Spleen (tissue), 11 donors: ENCODE data around the gene MYLK4. TPM values are rescaled to one million over a fixed set of nuclear protein-coding genes. Genes with fewer than 3 reads are reported as not detected.

Experiments
- DNase-seq: peaks from one replicate; pipeline ENCODE4 v3.0.0-alpha.2; 2020
- H3K27ac ChIP-seq, 8 donors: fragments of 200-600 bp; sonication (generic) in 7 of 8; 1 replicate in 4 of 8; 2 replicates in 4 of 8; pipeline versions ENCODE4 v1.5.0 to v1.8.0; 2016 to 2021; ENCODE audit warnings: inconsistent platforms in 4 of 8, mild to moderate bottlenecking in 4 of 8, moderate library complexity in 1 of 8
- H3K27me3 ChIP-seq, 7 donors: fragments of 200-600 bp; sonication (generic) in 6 of 7; replicated peaks in 1 of 7; 1 replicate in 4 of 7; 2 replicates in 3 of 7; pipeline versions ENCODE4 v1.5.0 to v1.8.0; 2016 to 2021; ENCODE audit warnings: inconsistent platforms in 3 of 7, mild to moderate bottlenecking in 1 of 7
- H3K36me3 ChIP-seq, 6 donors: fragments of 200-600 bp; sonication (generic) in 5 of 6; 1 replicate in 4 of 6; 2 replicates in 2 of 6; pipeline versions ENCODE4 v1.5.0 to v1.8.0; 2016 to 2021; ENCODE audit warnings: inconsistent platforms in 2 of 6
- H3K4me1 ChIP-seq, 6 donors: fragments of 200-600 bp; sonication (generic) in 5 of 6; 1 replicate in 3 of 6; 2 replicates in 3 of 6; pipeline versions ENCODE4 v1.5.0 to v1.8.0; 2016 to 2021; ENCODE audit warnings: inconsistent platforms in 3 of 6
- H3K4me3 ChIP-seq, 8 donors: fragments of 200-600 bp; sonication (generic) in 7 of 8; 1 replicate in 4 of 8; 2 replicates in 4 of 8; pipeline versions ENCODE4 v1.5.0 to v1.8.0; 2016 to 2021; ENCODE audit warnings: inconsistent platforms in 4 of 8, mild to moderate bottlenecking in 4 of 8, moderate library complexity in 2 of 8
- H3K9me3 ChIP-seq, 8 donors: fragments of 200-600 bp; sonication (generic) in 7 of 8; 1 replicate in 4 of 8; 2 replicates in 4 of 8; pipeline versions ENCODE4 v1.5.0 to v1.8.0; 2016 to 2021; ENCODE audit warnings: inconsistent platforms in 4 of 8
- CTCF ChIP-seq, 11 experiments: fragments of 200-600 bp in 7 of 11; fragments of 450-650 bp in 4 of 11; sonication (generic) in 4 of 11; IDR thresholded peaks in 8 of 11; conservative IDR thresholded peaks in 3 of 11; 1 replicate in 7 of 11; 2 replicates in 4 of 11; pipeline versions ENCODE4 v1.4.0 to v1.8.0; 2016 to 2021; ENCODE audit warnings: antibody characterized with exemption in 11 of 11, inconsistent platforms in 4 of 11, mild to moderate bottlenecking in 1 of 11
- POLR2A ChIP-seq, 3 donors: fragments of 450-650 bp; IDR thresholded peaks; one replicate each; pipeline ENCODE4 v1.5.1; 2017; ENCODE audit warnings: antibody characterized with exemption in 3 of 3, mild to moderate bottlenecking in 1 of 3
- POLR2AphosphoS5 ChIP-seq, 3 donors: sonication (generic); formaldehyde crosslinking; IDR thresholded peaks; one replicate each; pipeline ENCODE4 v1.5.1; 2017; ENCODE audit warnings: antibody characterized with exemption in 3 of 3
- WGBS, 5 donors: extraction: QIAGEN DNeasy Blood & Tissue Kit in 3 of 5; methylation state at CpG; one replicate each; pipeline versions ENCODE4 v1.1.5 to v1.1.7; 2013 to 2018; 5-methylcytosine and 5-hydroxymethylcytosine counted together
- intact Hi-C: fragments of 100-400 bp; cut with DNase I; formaldehyde crosslinking; loops from one replicate; pipeline ENCODE4 v1.15.0; 2023; ENCODE audit warnings: low total_unique reads
- polyA plus RNA-seq, 3 donors: library from polyadenylated mRNA; stranded (reverse); fragments of 200-250 nt; gene quantifications; one replicate each; pipeline ENCODE4 v1.2.1, GENCODE V29; 2013
- total RNA-seq, 7 donors: library from RNA; depleted of rRNA in 3 of 7; stranded (reverse); fragments of >200 nt in 3 of 7; fragmentation: NEBNext Ultra II Directional in 4 of 7; extraction: Animal tissue kit (Norgen Biotek cat#: 25700) in 4 of 7; gene quantifications; one replicate each; pipeline versions ENCODE4 v1.1.0 to v1.2.1, GENCODE V29; 2016 to 2021
- donor health status: healthy with polysubstance abuse.
- donor health status: DM: no; HTN: no; CAD: no; lungs with moderate emphysema.
- donor health status: DM: no; HTN: no; CAD: no.
- donor health status: Bipolar disorder and iron deficiency.
- donor health status: healthy.
- donor health status: DM: no; HTN: no; CAD: no.
- donor health status: DM: yes; HTN: yes; CAD: no.

MYLK4 gene
- total and polyA plus RNA-seq, 10 donors, result 0.21 to 1.9 (median 0.76) TPM

GRCh38 chr6:2684103-2684749 is 66.5 kb downstream of the MYLK4 start:
- intact Hi-C loops, result no loop called here
- no peak for DNase-seq
- WGBS, 5 donors, result 90 to 94% (median 92%) methylated on average over 18 of the region's 18 CpGs

GRCh38 chr6:2680264-2680922 is 70.3 kb downstream of the MYLK4 start:
- intact Hi-C loops, result no loop called here

More at GRCh38 chr6:2684103-2684749, 66.5 kb downstream of the MYLK4 start:
- Histone ChIP-seq H3K27me3 (no peaks in the 10 kb centered on the region), H3K4me3 (no peak overlapping the region), H3K27ac (no peak overlapping the region), H3K36me3 (no peaks in the 10 kb centered on the region), H3K9me3 (no peaks in the 10 kb centered on the region), H3K4me1 (no peaks in the 10 kb centered on the region)
- no peak for TF ChIP-seq POLR2A (IDR thresholded peaks at IDR 0.05)

GRCh38 chr6:2677080-2677593 is 73.6 kb downstream of the MYLK4 start:
- H3K4me3 ChIP-seq, result no peak overlapping the region
- H3K27ac ChIP-seq, result no peak overlapping the region
- 88 to 95% (median 92%) methylated on average over 4 of the region's 4 CpGs for WGBS, 5 donors
- no peaks in the 10 kb centered on the region for H3K36me3 ChIP-seq
- intact Hi-C loops, result no loop called here
- DNase-seq, result no peak
- H3K9me3 ChIP-seq, result no peaks in the 10 kb centered on the region
- H3K4me1 ChIP-seq, result no peaks in the 10 kb centered on the region
- no peak for TF ChIP-seq POLR2AphosphoS5 (IDR thresholded peaks at IDR 0.05)
- no peak for TF ChIP-seq POLR2A (IDR thresholded peaks at IDR 0.05)
- no peak for TF ChIP-seq CTCF (IDR thresholded peaks at IDR 0.05 in 8 of 11, conservative IDR thresholded peaks at IDR 0.05 in 3 of 11)
- no peaks in the 10 kb centered on the region for H3K27me3 ChIP-seq

More at GRCh38 chr6:2680264-2680922, 70.3 kb downstream of the MYLK4 start:
- TF ChIP-seq CTCF (IDR thresholded peaks at IDR 0.05 in 8 of 11, conservative IDR thresholded peaks at IDR 0.05 in 3 of 11) (no peak), POLR2A (IDR thresholded peaks at IDR 0.05) (no peak), POLR2AphosphoS5 (IDR thresholded peaks at IDR 0.05) (no peak)
- no peak overlapping the region for H3K27ac ChIP-seq
- H3K4me3 ChIP-seq, result no peak overlapping the region
- H3K4me1 ChIP-seq, result no peaks in the 10 kb centered on the region
- no peak for DNase-seq
- no peaks in the 10 kb centered on the region for H3K9me3 ChIP-seq
- WGBS, 5 donors, result 86 to 93% (median 90%) methylated on average over 15 of the region's 15 CpGs
- no peaks in the 10 kb centered on the region for H3K36me3 ChIP-seq
- no peaks in the 10 kb centered on the region for H3K27me3 ChIP-seq

- Histone ChIP-seq H3K27me3 (no peaks in the 10 kb centered on the region), H3K9me3 (no peaks in the 10 kb centered on the region), H3K36me3 (no peaks in the 10 kb centered on the region), H3K27ac (no peak overlapping the region), H3K4me3 (no peak overlapping the region), H3K4me1 (no peaks in the 10 kb centered on the region)
- no peak for TF ChIP-seq CTCF (IDR thresholded peaks at IDR 0.05 in 8 of 11, conservative IDR thresholded peaks at IDR 0.05 in 3 of 11)
- 82 to 95% (median 89%) methylated on average over 2 of the region's 2 CpGs for WGBS, 5 donors
- DNase-seq, result no peak
- intact Hi-C loops, result no loop called here
Measured at GRCh38 chr6:2676048-2676447, 74.7 kb downstream of the MYLK4 start.
